ENCODE results near the gene SNX3.
"Not testable (repeated sequence)": the region's sequence is repeated elsewhere in the genome, so short reads cannot be mapped to it uniquely, and the experiment has no call there.

Gene SNX3

DNA sequence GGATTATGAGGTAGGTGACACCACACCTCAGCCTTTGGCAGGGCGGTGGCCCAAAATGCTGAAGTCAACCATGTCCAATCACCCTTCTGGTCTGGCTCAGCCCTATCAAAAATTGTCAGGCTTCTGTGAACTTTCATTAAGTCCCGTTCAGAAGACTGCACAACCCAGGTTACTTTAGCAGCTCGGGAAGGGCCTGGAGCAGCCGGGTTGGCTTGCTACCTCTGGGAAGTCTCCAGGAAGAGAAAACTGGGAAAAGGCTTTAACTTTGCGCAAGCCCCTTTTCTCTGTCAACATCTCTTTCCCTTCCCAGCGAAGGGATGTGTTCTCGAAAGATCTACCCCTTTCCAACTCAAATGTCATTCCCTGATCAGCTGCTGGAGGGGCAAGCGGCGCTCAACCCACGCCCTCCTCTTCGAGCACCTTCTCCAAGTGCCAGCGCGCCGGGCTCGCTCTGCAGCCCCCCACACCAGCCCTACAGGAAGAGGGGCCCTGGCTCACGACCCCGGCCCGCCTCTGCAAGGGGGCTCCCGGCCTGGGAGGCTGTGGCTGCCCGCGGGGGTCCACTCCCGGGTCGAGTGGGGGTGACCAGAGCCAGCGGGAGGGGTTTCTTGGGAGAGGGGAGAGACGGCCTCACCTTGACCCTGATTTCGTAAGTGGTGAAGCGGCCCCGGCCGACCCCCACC, 573 bp downstream of the SNX3 start:
- peak; percentile 21 for DNase-seq (ENCODE audit: low read depth)

GRCh38 chr6:108254433-108255410, 6.1 kb downstream of the SNX3 start:
- no peak for DNase-seq (ENCODE audit: low read depth)

DNA sequence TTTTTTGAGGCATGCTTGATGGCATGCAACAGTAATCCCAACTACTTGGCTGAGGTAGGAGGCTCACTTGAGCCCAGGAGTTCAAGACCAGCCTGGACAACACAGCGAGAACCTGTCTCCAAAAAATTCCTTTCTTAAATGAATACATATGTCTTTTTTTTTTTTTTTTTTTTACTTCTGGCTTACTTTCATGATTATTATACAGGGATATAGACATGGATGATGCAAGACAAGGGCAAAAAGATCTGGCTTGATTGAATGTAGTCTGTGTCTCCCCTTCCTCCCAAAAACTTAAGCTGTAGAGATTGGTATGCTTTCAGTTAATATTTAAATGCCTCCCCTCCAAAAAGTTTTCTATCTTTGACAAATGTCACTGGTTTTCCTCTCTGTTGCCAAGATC, 7.6 kb downstream of the SNX3 start:
- DNase-seq (ENCODE audit: low read depth), result no peak

DNA sequence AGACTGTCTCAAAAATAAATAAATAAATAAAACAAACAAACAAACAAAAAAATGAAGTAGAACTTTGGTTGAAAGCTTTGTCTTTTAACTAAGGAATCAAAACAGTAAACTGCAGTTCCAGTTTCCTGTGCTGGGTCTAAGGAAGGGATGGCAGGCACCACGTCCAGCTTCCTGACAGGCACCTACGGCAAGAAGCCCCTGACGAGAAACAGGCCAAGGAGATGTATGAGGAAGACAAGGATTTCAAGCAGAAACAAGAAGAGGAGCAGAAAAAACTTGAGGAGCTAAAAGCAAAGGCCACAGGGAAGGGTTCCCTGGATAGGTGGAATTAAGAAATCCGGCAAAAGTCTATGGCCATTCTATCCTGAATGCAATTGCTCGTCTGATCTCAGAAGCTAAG, 8.8 kb downstream of the SNX3 start:
- no peak for DNase-seq (ENCODE audit: low read depth)

DNA sequence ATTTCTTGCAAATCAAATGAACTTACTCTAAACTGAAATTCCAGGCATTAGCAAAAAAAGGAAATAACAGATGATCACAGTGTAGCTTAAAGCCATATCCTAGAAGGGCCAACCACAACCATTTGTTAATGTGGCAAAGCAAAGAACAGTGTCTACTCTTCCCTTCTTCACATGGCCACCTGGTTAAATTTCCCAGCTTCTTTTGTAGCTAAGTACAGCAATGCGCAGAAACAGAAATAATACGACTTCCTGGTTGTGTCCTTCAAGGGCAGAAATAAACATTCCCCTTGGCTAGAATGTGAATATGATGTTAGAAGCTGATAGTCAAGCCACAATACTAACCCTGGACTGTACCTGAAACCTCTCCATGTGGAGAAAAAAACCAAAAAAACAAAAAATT, 9.6 kb downstream of the SNX3 start:
- DNase-seq (ENCODE audit: low read depth), result no peak

GRCh38 chr6:108250240-108250866, 10.5 kb downstream of the SNX3 start:
- DNase-seq (ENCODE audit: low read depth), result no peak

DNA sequence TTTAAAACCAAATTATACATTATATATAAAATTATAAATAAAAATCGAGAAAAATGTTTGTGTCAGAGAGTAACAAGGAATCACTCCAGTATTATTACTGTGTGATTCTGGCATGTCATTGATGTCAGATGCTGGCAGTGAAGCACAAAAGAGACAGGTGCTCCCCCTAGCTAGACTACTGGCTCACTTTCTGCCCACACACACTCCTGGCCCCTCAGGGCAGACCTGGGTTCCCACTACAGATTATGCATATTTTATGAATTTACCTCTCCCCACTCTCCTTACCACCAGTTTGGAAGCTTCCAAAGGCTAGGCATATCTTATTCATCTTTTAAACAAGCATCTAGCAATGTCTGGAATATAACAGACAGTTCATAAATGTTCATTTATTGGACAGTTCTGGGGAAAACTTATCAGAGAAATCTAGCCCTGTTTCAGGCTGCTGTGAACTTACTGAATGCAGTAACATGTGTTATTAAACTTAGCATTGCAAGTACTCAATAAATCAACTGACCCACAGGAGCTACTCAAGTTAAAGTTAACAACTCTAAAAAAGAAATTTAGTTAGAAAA, 12.8 kb downstream of the SNX3 start:
- no peak for DNase-seq (ENCODE audit: low read depth)

DNA sequence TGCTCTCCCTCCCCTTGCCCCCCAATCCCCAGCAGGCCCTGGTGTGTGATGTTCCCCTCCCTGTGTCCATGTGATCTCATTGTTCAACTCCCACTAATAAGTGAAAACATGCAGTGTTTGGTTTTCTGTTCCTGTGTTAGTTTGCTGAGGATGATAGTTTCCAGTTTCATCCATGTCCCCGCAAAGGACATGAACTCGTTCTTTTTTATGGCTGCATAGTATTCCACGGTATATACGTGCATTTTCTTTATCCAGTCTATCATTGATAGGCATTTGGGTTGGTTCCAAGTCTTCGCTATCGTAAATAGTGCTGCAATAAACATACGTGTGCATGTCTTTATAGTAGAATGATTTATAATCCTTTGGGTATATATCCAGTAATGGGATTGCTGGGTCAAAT, 15.7 kb downstream of the SNX3 start:
- not testable (repeated sequence) for DNase-seq (ENCODE audit: low read depth)

GRCh38 chr6:108243836-108244235, 17.0 kb downstream of the SNX3 start:
- no peak for DNase-seq (ENCODE audit: low read depth)

GRCh38 chr6:108242721-108243120, 18.1 kb downstream of the SNX3 start:
- no peak for DNase-seq (ENCODE audit: low read depth)

DNA sequence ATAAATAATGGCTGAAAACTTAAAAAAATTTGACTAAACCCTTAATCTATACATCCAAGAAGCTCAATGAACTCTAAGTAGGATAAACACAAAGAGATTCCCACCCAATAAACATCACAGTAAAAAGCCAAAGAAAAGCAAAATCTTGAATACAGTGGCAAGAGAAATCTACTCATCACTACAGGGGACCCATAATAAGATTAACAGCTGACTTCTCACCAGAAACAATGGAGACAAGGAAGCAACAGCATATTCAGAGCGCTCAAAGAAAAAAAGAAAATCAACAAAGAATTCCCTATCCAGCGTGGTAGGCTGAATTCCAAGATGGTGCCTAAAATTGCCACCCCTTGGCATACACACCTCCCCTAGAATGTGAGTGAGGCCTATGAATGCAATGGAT, 18.6 kb downstream of the SNX3 start:
- no peak for DNase-seq (ENCODE audit: low read depth)

GRCh38 chr6:108238322-108238721, 22.5 kb downstream of the SNX3 start:
- DNase-seq (ENCODE audit: low read depth), result no peak

DNA sequence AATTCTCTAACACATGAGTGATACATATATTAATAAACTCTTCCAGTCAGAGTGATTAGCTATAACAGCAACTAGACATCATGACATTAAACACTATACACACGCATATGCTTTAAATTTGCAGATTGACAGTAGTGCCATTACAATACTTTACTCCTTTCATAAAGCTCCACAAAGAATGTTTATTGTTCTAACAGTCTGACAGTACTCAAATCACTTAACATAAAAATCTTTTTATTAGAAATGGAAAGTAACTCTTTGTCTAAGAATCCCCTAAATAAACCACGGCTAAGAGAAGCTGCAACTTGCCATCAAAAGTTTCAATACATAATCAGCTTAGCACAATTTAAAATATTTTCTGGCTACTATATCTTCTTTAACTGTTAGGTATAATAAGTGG, 24.0 kb downstream of the SNX3 start:
- DNase-seq (ENCODE audit: low read depth), result no peak

- no peak for DNase-seq (ENCODE audit: low read depth)
These were observed 25.7 kb downstream of the SNX3 start for GRCh38 chr6:108235127-108235526.

- no peak for DNase-seq (ENCODE audit: low read depth)
These were observed 32.4 kb downstream of the SNX3 start for GRCh38 chr6:108228416-108228815.

- DNase-seq (ENCODE audit: low read depth), result no peak
These were observed 33.5 kb downstream of the SNX3 start for GRCh38 chr6:108227290-108227689.

DNA sequence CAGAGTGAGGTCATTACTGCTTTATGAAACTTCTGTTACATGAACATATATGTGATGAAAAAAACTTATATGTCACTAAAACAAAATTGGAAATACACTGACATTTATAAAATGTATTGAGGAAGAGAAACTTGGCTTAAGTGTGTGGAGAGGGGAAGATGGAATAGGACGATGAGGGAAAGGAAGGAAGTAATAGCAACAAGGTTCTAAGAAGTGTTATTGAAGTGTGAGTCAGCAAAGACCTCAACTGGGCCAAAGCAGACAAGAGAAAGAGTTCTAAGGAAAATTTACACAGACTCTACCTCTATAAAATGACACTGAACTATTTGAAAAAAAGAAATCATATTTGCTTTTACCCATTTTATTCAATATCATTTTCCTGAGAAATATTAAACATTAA, 38.3 kb downstream of the SNX3 start:
- DNase-seq (ENCODE audit: low read depth), result no peak

GRCh38 chr6:108222064-108222463, 38.8 kb downstream of the SNX3 start:
- DNase-seq (ENCODE audit: low read depth), result no peak

DNA sequence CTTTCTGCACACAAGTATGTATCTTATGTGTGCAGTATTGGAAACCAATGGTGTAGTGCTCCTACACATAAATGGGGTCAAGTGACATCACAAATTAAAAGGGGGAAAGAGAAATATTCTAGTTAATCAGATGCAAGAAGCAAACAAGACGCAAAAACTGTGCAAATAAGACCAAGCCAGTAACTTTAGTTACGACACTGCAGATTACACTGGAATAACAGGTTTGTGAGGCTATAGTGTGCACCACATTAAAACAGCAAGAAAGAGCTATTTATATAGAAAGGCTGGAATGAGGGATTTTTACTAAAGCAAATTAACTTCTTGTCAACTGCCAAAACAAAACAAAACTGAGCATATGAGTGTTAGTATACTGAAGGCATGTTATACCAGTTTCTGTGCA, 49.2 kb downstream of the SNX3 start:
- no peak for DNase-seq (ENCODE audit: low read depth)

DNA sequence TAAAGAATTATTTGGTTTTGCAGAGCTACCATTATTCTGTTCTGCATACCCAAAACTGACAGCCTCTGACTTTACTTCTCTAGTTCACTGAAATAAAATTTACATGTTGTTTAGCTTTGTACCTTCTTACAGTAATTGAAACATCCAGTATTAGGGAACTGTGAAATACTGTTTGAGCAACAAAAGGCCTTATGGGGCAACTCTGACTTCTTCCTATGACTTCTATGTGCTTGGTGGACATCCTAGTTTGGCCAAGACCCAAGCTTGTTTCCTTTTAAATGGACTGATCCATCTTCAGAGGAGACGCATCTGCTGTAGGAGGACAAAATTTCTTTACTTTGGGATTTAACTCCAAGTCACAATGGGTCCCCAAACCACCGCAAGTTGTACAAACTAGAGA, 50.3 kb downstream of the SNX3 start:
- no peak for DNase-seq (ENCODE audit: low read depth)

DNA sequence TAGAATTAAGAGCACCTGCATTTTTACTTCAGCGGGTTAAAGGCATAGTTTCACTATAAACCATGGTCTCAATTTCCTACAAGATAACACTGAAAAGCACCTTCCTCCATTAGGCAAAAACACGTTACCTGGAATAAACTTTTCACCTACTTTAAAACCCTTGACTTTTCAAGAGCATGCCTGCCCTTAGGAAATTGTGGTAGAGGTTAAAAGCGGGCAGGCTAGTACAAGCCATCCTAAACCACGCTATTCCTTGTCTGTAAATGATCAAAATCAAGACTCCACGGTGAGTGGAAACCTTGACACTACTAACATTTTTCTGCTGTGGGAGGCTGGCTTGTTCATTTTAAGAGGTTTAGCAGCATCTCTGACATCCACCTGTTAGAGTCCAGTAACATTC, 51.1 kb downstream of the SNX3 start:
- no peak for DNase-seq (ENCODE audit: low read depth)

- no peak for DNase-seq (ENCODE audit: low read depth)
These were observed 53.8 kb downstream of the SNX3 start for GRCh38 chr6:108207013-108207412.

All from GM04504 (cell line).